Trophoblast cell (in vitro differentiated cells and primary cell): ENCODE data around the gene PTGIS.
A peak's percentile ranks its signal among the peaks of the same experiment; 100 is the strongest.

Source experiments
- DNase-seq, 2 donors: peaks; one replicate each; pipeline ENCODE4 v3.0.0-alpha.2; 2016
- H2AFZ ChIP-seq: 2 replicates; pipeline ENCODE4 v1.6.1; 2013; ENCODE audit warnings: low read length, moderate library complexity, mild to moderate bottlenecking; ENCODE audit not compliant: insufficient read depth, poor library complexity
- H2AK5ac ChIP-seq: 2 replicates; pipeline ENCODE4 v1.6.1; 2013; ENCODE audit warnings: mild to moderate bottlenecking, low read length
- H2BK120ac ChIP-seq: 2 replicates; pipeline ENCODE4 v1.6.1; 2013; ENCODE audit warnings: low read length, mild to moderate bottlenecking, moderate library complexity; ENCODE audit not compliant: insufficient read depth, poor library complexity
- H2BK12ac ChIP-seq: 2 replicates; pipeline ENCODE4 v1.6.1; 2013; ENCODE audit warnings: mild to moderate bottlenecking, low read length, moderate library complexity
- H2BK5ac ChIP-seq: 2 replicates; pipeline ENCODE4 v1.6.1; 2013; ENCODE audit warnings: low read length, low read depth, moderate library complexity, mild to moderate bottlenecking; ENCODE audit not compliant: poor library complexity
- H3K14ac ChIP-seq: 2 replicates; pipeline ENCODE4 v1.6.1; 2013; ENCODE audit warnings: mild to moderate bottlenecking, low read length
- H3K18ac ChIP-seq: 2 replicates; pipeline ENCODE4 v1.6.1; 2013; ENCODE audit warnings: mild to moderate bottlenecking, low read length
- H3K23ac ChIP-seq: 2 replicates; pipeline ENCODE4 v1.6.1; 2013; ENCODE audit warnings: low read length
- H3K27ac ChIP-seq: 2 replicates; pipeline ENCODE4 v1.5.1; 2013; ENCODE audit warnings: low read depth, mild to moderate bottlenecking, inconsistent platforms, low read length, moderate library complexity
- H3K27me3 ChIP-seq: 2 replicates; pipeline ENCODE4 v1.6.1; 2013; ENCODE audit warnings: inconsistent platforms, mild to moderate bottlenecking, low read length, moderate library complexity; ENCODE audit not compliant: insufficient read depth
- H3K36me3 ChIP-seq, 2 experiments: 1 replicate in 1 of 2; 2 replicates in 1 of 2; pipeline ENCODE4 v1.6.1; 2013; ENCODE audit warnings: low read length in 2 of 2, mild to moderate bottlenecking in 2 of 2, moderate library complexity in 1 of 2; ENCODE audit not compliant: insufficient read depth in 2 of 2, control insufficient read depth in 1 of 2
- H3K4ac ChIP-seq: 2 replicates; pipeline ENCODE4 v1.6.1; 2013; ENCODE audit warnings: low read depth, mild to moderate bottlenecking, low read length, moderate library complexity
- H3K4me1 ChIP-seq, 2 experiments: 1 replicate in 1 of 2; 2 replicates in 1 of 2; pipeline ENCODE4 v1.6.1; 2013; ENCODE audit warnings: low read length in 2 of 2, mild to moderate bottlenecking in 2 of 2, moderate library complexity in 1 of 2; ENCODE audit not compliant: insufficient read depth in 2 of 2, control insufficient read depth in 1 of 2
- H3K4me2 ChIP-seq: 2 replicates; pipeline ENCODE4 v1.6.1; 2013; ENCODE audit warnings: inconsistent platforms, mild to moderate bottlenecking, low read length, moderate library complexity
- H3K4me3 ChIP-seq: 2 replicates; pipeline ENCODE4 v1.5.1; 2013; ENCODE audit warnings: mild to moderate bottlenecking, low read depth, low read length, inconsistent platforms
- H3K79me1 ChIP-seq: one replicate; pipeline ENCODE4 v1.6.1; 2013; ENCODE audit warnings: low read length
- H3K79me2 ChIP-seq: 2 replicates; pipeline ENCODE4 v1.6.1; 2013; ENCODE audit warnings: low read length, mild to moderate bottlenecking; ENCODE audit not compliant: control insufficient read depth, insufficient read depth, poor library complexity
- H3K9ac ChIP-seq: 2 replicates; pipeline ENCODE4 v1.6.1; 2013; ENCODE audit warnings: mild to moderate bottlenecking, low read length
- H3K9me3 ChIP-seq: 2 replicates; pipeline ENCODE4 v1.6.1; 2013; ENCODE audit warnings: low read depth, mild to moderate bottlenecking, control low read depth, inconsistent platforms, low read length; ENCODE audit not compliant: insufficient read depth
- H4K12ac ChIP-seq: 2 replicates; pipeline ENCODE4 v1.6.1; 2013; ENCODE audit warnings: low read depth, mild to moderate bottlenecking, low read length, moderate library complexity
- H4K8ac ChIP-seq: 2 replicates; pipeline ENCODE4 v1.6.1; 2013; ENCODE audit warnings: low read depth, mild to moderate bottlenecking, low read length, moderate library complexity
- H4K91ac ChIP-seq: one replicate; pipeline ENCODE4 v1.6.1; 2013; ENCODE audit warnings: low read depth, mild to moderate bottlenecking, low read length, moderate library complexity
- WGBS: extraction: QIAGEN DNeasy Blood & Tissue Kit; methylation state at CpG from one replicate; pipeline ENCODE4 v1.1.7; 2013; ENCODE audit warnings: missing lambda C conversion rate; ENCODE audit not compliant: insufficient read length, insufficient coverage; ENCODE audit errors: extremely low coverage; 5-methylcytosine and 5-hydroxymethylcytosine counted together

Gene PTGIS

DNA sequence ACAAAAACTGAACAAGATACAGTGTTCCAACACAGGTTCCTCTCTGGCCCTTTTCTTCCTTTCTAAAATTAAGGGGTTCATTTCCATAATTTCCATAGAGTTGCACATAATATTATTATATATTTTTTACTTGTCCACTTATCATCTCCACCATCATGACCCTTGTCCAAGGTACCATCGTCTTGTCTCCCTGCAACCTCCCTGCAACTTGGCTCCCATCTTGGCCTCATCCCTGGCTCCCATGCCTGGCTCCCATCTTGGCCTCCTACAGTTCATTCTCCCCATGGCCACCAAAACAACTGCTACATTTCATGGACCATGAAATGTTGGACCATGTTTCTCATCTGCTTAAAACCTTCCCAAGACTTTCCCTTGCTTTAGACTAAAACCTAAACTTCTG is 82.4 kb downstream of the PTGIS start:
- no peaks in the 10 kb centered on the region for H3K79me2 ChIP-seq
- H3K18ac ChIP-seq, result no peak overlapping the region
- no CpG with 5 or more reads among the region's 1 CpG for WGBS
- no peak overlapping the region for H2BK12ac ChIP-seq
- no peak for DNase-seq
- H3K36me3 ChIP-seq, result no peaks in the 10 kb centered on the region
- H3K9ac ChIP-seq, result no peak overlapping the region
- no peak overlapping the region for H2AK5ac ChIP-seq
- H3K27ac ChIP-seq, result no peak overlapping the region
- no peak overlapping the region for H4K91ac ChIP-seq
- no peak overlapping the region for H4K12ac ChIP-seq
- H3K14ac ChIP-seq, result no peak overlapping the region
- no peak overlapping the region for H2BK120ac ChIP-seq
- no peak overlapping the region for H4K8ac ChIP-seq
- no peaks in the 10 kb centered on the region for H3K79me1 ChIP-seq
- H3K4ac ChIP-seq, result no peak overlapping the region
- H3K4me3 ChIP-seq, result no peak overlapping the region
- H3K9me3 ChIP-seq, result peaks cover 1% of the 10 kb centered on the region
- no peak overlapping the region for H2AFZ ChIP-seq
- peaks cover 14% of the 10 kb centered on the region for H3K27me3 ChIP-seq
- H3K4me1 ChIP-seq, result peaks cover 2 to 6% of the 10 kb centered on the region in 2 experiments
- no peak overlapping the region for H3K23ac ChIP-seq
- no peak overlapping the region for H2BK5ac ChIP-seq
- H3K4me2 ChIP-seq, result no peak overlapping the region

DNA sequence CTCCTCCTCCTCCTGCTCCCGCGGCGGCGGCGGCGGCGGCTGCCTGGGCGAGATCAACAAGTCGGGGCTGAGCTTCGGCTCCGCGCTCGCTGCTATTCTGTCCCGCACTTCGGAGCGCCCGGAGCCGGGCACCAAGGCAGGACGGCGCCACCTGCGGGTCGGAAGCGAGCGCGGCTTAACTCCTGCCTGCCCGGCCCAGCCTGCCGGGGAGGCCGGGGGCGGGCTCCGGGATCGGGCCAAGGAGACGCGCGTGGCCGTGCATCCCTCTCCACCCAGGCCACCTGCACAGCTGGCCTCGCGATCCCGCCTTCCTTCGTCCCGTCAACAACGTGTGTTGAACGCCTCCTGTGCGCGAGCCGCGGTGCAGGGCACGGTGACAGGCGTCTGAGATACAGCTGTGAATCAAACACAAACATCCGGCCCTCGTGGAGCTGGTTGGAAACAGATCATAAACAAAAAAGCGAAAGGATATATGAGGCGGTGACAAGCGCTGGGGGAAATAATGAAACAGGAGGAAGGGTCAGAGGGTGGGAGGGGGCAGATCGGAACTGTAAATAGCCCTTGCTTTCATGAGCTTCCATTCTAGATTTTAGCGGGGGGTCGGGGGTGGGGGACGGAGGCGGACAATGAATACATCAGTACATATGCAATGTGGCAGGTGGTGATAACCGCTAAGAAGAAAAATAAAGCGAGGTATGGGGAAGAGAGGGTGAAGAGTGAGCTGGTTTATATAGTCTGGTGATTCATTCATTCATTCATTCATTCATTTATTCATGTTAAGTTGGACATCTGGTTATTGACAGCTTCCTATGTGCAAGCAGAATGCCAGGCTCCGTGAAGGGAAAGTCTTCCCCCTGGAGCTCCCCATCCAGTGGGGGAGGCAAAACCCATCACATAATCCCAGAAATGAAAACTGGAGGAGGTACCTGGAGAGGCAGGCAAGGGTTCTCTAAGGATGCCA is 83.5 kb downstream of the PTGIS start:
- H2BK12ac ChIP-seq, result no peak overlapping the region
- H3K4ac ChIP-seq, result no peak overlapping the region
- no peaks in the 10 kb centered on the region for H3K79me2 ChIP-seq
- no peak overlapping the region for H2BK120ac ChIP-seq
- no peak overlapping the region for H4K8ac ChIP-seq
- WGBS, result no CpG with 5 or more reads among the region's 61 CpGs
- no peak overlapping the region for H3K9ac ChIP-seq
- no peak overlapping the region for H3K18ac ChIP-seq
- H3K27ac ChIP-seq, result no peak overlapping the region
- H3K36me3 ChIP-seq, result no peaks in the 10 kb centered on the region
- peaks cover 1% of the 10 kb centered on the region for H3K9me3 ChIP-seq
- H3K27me3 ChIP-seq, result peaks cover 14% of the 10 kb centered on the region
- no peak overlapping the region for H3K14ac ChIP-seq
- no peaks in the 10 kb centered on the region for H3K79me1 ChIP-seq
- H3K4me3 ChIP-seq, result peak overlapping the region; percentile 63
- H2BK5ac ChIP-seq, result no peak overlapping the region
- H4K12ac ChIP-seq, result no peak overlapping the region
- H4K91ac ChIP-seq, result no peak overlapping the region
- H3K4me1 ChIP-seq, result peaks cover 2 to 6% of the 10 kb centered on the region in 2 experiments
- peak overlapping the region; percentile 79 for H2AFZ ChIP-seq
- no peak overlapping the region for H3K23ac ChIP-seq
- H2AK5ac ChIP-seq, result no peak overlapping the region
- peak; percentile 68 to 83 for DNase-seq
- peak overlapping the region; percentile 59 for H3K4me2 ChIP-seq

DNA sequence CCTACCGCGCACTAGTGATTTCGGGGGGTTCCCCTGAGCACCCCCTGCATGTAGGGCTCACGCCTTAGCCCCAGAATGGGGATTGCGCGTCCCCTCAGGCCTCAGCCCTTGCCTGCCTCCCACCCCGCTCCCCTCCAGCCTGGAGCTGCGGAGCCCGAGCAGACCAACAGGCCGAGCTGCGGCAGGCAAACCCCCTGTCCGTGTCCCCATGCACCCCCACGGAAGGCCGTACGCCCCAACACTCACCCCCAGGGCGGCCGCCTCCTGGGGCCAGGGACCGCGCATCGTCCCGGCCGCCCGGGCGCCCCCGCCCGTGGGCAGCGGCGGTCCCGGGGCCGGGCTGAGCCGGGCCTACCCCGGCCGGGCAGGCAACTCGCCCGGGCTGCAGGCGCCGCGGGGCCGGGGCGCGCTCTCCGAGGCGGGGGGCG is 84.2 kb downstream of the PTGIS start:
- Histone ChIP-seq H3K27ac (no peak overlapping the region), H3K79me2 (no peaks in the 10 kb centered on the region), H3K4me2 (peak overlapping the region; percentile 59), H3K27me3 (peaks cover 14% of the 10 kb centered on the region), H3K23ac (no peak overlapping the region), H4K8ac (no peak overlapping the region), H2BK120ac (no peak overlapping the region), H2AK5ac (no peak overlapping the region), H2AFZ (no peak overlapping the region), H2BK5ac (no peak overlapping the region), H3K36me3 (no peaks in the 10 kb centered on the region), H3K79me1 (no peaks in the 10 kb centered on the region), H3K9me3 (peaks cover 1% of the 10 kb centered on the region), H3K14ac (no peak overlapping the region), H4K12ac (no peak overlapping the region), H3K4me1 (peaks cover 2 to 6% of the 10 kb centered on the region in 2 experiments), H2BK12ac (no peak overlapping the region), H3K4ac (no peak overlapping the region), H3K9ac (no peak overlapping the region), H3K4me3 (no peak overlapping the region), H4K91ac (no peak overlapping the region), H3K18ac (no peak overlapping the region)
- WGBS, result no CpG with 5 or more reads among the region's 44 CpGs
- DNase-seq, result no peak

DNA sequence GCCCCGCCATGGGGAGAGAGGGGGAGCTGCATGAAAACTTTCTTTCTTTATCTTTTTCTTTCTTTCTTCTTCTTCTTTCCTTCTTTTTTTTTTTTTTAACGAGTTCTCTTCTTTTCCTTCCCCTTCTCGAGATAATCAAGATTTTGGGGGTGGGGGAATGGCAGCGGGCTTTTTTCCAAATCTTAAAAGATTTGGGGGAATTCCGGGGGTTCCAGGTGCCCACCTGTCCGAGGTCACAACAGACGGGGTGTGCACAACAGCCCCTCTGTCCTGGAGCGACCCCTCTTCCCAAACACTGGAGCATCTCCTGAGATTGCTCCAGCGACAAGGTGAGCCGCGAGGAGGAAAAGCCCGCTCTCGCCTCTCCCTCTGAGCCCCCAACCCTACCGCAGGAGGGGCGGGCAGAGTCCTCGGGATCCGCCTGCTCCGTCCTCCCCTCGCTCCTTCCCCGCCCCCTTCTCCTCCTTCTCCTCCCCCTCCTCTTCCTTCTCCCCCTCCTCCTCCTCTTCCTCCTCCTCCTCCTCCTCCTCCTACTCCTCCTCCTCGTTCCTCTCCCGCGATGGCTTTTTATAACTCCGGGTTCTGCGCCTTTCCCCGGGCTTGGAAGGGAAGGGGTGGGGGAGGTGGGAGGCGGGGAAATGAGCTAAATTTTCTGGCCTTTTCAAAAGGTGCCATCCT is 84.8 kb downstream of the PTGIS start:
- Histone ChIP-seq H3K36me3 (no peaks in the 10 kb centered on the region), H4K12ac (no peak overlapping the region), H4K91ac (no peak overlapping the region), H2BK5ac (no peak overlapping the region), H2BK12ac (no peak overlapping the region), H2BK120ac (no peak overlapping the region), H3K14ac (no peak overlapping the region), H3K4ac (no peak overlapping the region), H3K4me1 (peaks cover 2 to 6% of the 10 kb centered on the region in 2 experiments), H3K79me2 (no peaks in the 10 kb centered on the region), H3K23ac (no peak overlapping the region), H3K4me2 (peak overlapping the region; percentile 59), H3K9me3 (peaks cover 1% of the 10 kb centered on the region), H3K79me1 (no peaks in the 10 kb centered on the region), H2AFZ (no peak overlapping the region), H4K8ac (no peak overlapping the region), H3K4me3 (no peak overlapping the region), H2AK5ac (no peak overlapping the region), H3K27me3 (peaks cover 14% of the 10 kb centered on the region), H3K9ac (no peak overlapping the region), H3K27ac (no peak overlapping the region), H3K18ac (no peak overlapping the region)
- no CpG with 5 or more reads among the region's 27 CpGs for WGBS
- no peak for DNase-seq
